ENCODE results near the gene CLEC4E. TPM values are rescaled to one million over a fixed set of nuclear protein-coding genes. Genes with fewer than 3 reads are reported as not detected.
"Not testable (repeated sequence)": the region's sequence is repeated elsewhere in the genome, so short reads cannot be mapped to it uniquely, and the experiment has no call there.

Gene CLEC4E
- total RNA-seq, 2 donors from 2014 or later = 0.73 to 3.0 TPM

DNA sequence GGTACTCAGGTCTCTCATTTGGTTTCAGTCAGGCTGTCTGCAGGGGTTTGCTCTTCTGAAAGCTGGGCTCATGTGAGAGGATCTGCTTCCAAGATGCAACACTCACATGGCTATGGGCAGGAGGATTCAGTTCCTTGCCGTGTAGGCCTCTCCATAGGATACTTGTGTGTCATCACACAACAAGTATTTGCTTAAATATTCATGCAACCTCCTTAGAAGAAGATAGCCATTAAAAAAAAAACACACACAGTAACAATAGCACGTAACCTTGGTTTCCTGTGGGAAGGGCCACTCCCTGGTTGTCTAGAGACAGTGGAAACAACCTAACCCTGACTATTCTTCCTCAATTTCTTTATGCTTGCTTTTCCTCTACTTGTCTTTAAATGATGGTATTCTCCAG, 31.8 kb upstream of the CLEC4E start:
- Histone ChIP-seq H3K4me3 (no peak overlapping the region), H3K4me1 (replicated peaks) (no peaks in the 10 kb centered on the region), H3K27ac (no peak overlapping the region), H3K9me3 (no peaks in the 10 kb centered on the region), H3K36me3 (no peaks in the 10 kb centered on the region), H3K27me3 (replicated peaks; ENCODE audit: insufficient read depth) (no peaks in the 10 kb centered on the region)
- TF ChIP-seq, protein P1, sequence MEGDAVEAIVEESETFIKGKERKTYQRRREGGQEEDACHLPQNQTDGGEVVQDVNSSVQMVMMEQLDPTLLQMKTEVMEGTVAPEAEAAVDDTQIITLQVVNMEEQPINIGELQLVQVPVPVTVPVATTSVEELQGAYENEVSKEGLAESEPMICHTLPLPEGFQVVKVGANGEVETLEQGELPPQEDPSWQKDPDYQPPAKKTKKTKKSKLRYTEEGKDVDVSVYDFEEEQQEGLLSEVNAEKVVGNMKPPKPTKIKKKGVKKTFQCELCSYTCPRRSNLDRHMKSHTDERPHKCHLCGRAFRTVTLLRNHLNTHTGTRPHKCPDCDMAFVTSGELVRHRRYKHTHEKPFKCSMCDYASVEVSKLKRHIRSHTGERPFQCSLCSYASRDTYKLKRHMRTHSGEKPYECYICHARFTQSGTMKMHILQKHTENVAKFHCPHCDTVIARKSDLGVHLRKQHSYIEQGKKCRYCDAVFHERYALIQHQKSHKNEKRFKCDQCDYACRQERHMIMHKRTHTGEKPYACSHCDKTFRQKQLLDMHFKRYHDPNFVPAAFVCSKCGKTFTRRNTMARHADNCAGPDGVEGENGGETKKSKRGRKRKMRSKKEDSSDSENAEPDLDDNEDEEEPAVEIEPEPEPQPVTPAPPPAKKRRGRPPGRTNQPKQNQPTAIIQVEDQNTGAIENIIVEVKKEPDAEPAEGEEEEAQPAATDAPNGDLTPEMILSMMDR (IDR thresholded peaks at IDR 0.05) = no peak
- TF ChIP-seq POLR2AphosphoS5 (IDR thresholded peaks at IDR 0.05) (no peak), POLR2A (IDR thresholded peaks at IDR 0.05) (no peak)
- 45% methylated on average over 2 of the region's 2 CpGs for WGBS
- intact Hi-C loops (cut with DNase I) = no loop called here
- DNase-seq (ENCODE audit: low spot score) = no peak

DNA sequence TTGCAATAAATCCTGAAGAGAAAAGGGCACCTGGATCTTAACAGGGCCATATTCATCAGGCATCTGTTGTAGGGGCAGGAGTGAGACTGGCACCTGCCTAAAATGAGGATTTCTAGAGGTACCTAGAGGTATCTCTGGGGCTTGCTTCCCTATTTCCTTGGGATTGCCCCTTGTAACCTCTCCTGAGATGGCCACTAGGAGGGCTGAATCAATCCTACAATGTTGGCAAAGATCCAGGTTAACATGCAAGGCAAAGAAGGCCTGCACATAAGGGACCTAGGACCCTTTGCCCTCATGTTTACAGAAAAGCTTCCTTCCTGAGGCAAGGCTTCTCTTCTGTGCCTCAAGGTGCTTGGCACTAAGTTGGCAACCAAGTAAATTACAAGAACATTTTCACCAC, 25.8 kb upstream of the CLEC4E start:
- no peak for TF ChIP-seq POLR2A (IDR thresholded peaks at IDR 0.05)
- no peak for TF ChIP-seq POLR2AphosphoS5 (IDR thresholded peaks at IDR 0.05)
- no peaks in the 10 kb centered on the region for H3K36me3 ChIP-seq
- H3K4me1 ChIP-seq (replicated peaks) = no peaks in the 10 kb centered on the region
- intact Hi-C loops (cut with DNase I) = no loop called here
- DNase-seq (ENCODE audit: low spot score) = no peak
- no peaks in the 10 kb centered on the region for H3K27me3 ChIP-seq (replicated peaks; ENCODE audit: insufficient read depth)
- no peak overlapping the region for H3K4me3 ChIP-seq
- H3K9me3 ChIP-seq = no peaks in the 10 kb centered on the region
- H3K27ac ChIP-seq = no peak overlapping the region

DNA sequence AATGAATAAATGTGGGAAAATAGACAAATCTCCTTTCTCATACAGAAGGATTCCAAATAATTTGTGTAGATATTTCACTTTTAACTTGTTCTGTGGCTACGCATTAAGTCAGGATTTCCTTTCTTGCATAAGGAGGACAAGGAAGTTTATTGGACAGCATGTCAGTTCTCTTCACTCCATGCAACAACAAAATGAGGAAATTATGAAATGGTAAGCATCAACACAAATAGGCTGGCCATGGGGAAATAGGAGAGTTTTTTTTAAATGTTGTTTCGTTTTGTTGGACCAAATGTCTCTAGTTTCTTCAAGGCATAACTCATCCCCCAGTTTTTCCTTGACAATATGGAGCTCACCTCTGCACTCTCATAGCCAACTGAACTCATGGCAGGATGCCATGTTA, 25.3 kb upstream of the CLEC4E start:
- H3K4me1 ChIP-seq (replicated peaks); H3K27me3 ChIP-seq (replicated peaks; ENCODE audit: insufficient read depth); H3K36me3 ChIP-seq; H3K27ac ChIP-seq; DNase-seq (ENCODE audit: low spot score); H3K4me3 ChIP-seq; H3K9me3 ChIP-seq; intact Hi-C loops (cut with DNase I): not testable (repeated sequence)
- 73% methylated on average over 2 of the region's 2 CpGs for WGBS

DNA sequence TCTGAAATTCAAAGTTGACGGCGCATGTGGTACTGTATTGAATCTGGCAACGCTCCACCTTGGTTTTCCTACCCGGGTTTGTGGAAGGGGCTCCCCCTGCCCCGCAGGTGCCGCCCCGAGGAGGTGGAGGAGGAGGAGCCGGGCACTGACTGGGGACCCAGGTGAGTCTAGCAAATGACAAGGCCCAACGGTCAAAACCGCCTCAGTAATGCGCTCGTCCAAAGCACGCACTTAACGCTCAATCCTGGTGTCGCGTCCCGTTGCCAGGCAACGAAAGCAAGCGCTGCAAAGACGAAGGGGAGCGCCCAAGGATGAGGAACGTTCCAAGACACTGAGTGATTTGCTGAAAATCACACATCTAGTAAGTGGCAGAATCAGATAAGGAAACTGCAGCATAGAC, 24.0 kb upstream of the CLEC4E start:
- intact Hi-C loops (cut with DNase I) = no loop called here
- Histone ChIP-seq H3K36me3 (no peaks in the 10 kb centered on the region), H3K27me3 (replicated peaks; ENCODE audit: insufficient read depth) (no peaks in the 10 kb centered on the region), H3K4me3 (no peak overlapping the region), H3K9me3 (no peaks in the 10 kb centered on the region), H3K4me1 (replicated peaks) (no peaks in the 10 kb centered on the region), H3K27ac (no peak overlapping the region)
- TF ChIP-seq POLR2A (IDR thresholded peaks at IDR 0.05) (no peak), POLR2AphosphoS5 (IDR thresholded peaks at IDR 0.05) (no peak)
- TF ChIP-seq, protein P1 (IDR thresholded peaks at IDR 0.05) = no peak
- 67% methylated on average over 22 of the region's 22 CpGs for WGBS
- DNase-seq (ENCODE audit: low spot score) = no peak

DNA sequence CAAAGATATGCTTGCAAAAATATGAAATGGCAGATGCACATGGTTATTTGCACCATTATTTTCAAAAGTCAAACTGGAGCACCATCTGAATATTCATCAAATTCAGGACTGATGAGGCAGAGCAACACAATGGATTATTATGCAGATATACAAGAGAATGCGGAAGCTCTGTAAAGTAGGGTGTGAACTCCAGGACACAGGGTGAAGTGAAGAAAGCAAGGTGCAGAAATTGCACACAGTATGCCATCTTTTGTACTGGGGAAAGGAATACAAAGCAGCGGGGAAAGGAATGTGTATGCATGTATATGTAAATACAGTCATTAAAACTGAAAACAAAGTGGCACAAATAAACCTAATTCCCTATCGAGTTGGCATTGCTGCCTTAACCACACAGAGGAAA, 22.7 kb upstream of the CLEC4E start:
- no peaks in the 10 kb centered on the region for H3K36me3 ChIP-seq
- H3K4me3 ChIP-seq = no peak overlapping the region
- TF ChIP-seq POLR2A (IDR thresholded peaks at IDR 0.05) = no peak
- TF ChIP-seq POLR2AphosphoS5 (IDR thresholded peaks at IDR 0.05) = no peak
- TF ChIP-seq, protein P1 (IDR thresholded peaks at IDR 0.05) = no peak
- H3K9me3 ChIP-seq = no peaks in the 10 kb centered on the region
- no peaks in the 10 kb centered on the region for H3K4me1 ChIP-seq (replicated peaks)
- intact Hi-C loops (cut with DNase I) = no loop called here
- no peaks in the 10 kb centered on the region for H3K27me3 ChIP-seq (replicated peaks; ENCODE audit: insufficient read depth)
- no peak for DNase-seq (ENCODE audit: low spot score)
- WGBS = 77% methylated on average over 3 of the region's 3 CpGs
- H3K27ac ChIP-seq = no peak overlapping the region

DNA sequence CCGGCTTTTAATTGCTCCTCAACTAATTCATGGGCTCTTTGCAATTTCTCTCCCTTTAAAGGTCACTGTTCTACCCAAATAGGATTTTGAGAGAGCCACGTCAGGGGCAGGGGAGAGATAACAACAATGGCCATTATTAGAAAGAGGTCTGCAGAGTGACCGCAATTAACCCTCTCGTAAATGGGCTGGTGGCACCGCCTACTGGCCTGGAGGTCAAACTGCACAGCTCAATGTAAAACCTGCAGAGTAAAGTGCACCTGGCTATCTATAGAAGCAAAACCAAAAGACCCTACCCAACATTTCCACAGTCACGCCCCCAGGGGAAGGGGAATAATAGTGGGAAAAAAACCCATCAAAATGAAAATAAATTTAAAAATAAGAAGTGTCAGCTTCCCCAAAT, 21.6 kb upstream of the CLEC4E start:
- Histone ChIP-seq H3K4me1 (replicated peaks) (no peaks in the 10 kb centered on the region), H3K36me3 (no peaks in the 10 kb centered on the region), H3K27me3 (replicated peaks; ENCODE audit: insufficient read depth) (no peaks in the 10 kb centered on the region), H3K4me3 (no peak overlapping the region), H3K27ac (no peak overlapping the region), H3K9me3 (no peaks in the 10 kb centered on the region)
- DNase-seq (ENCODE audit: low spot score) = no peak
- TF ChIP-seq POLR2AphosphoS5 (IDR thresholded peaks at IDR 0.05) (no peak), POLR2A (IDR thresholded peaks at IDR 0.05) (no peak)
- TF ChIP-seq, protein P1 (IDR thresholded peaks at IDR 0.05) = no peak
- WGBS = 89% methylated on average over 6 of the region's 6 CpGs
- intact Hi-C loops (cut with DNase I) = no loop called here
